HepG2 (cell line): ENCODE measurements around the gene SLC22A31. TPM values are rescaled to one million over a fixed set of nuclear protein-coding genes. Genes with fewer than 3 reads are reported as not detected.

Experiments
- ATAC-seq: fragments of 200-7000 bp; cut with Tn5 transposase; 3 replicates; pipeline ENCODE4 v1.9.1; 2020; ENCODE audit warnings: mild to moderate bottlenecking, moderate library complexity
- BruUV-seq: library from RNA; stranded (reverse); fragments of 400-500 nt; replicated peaks from 2 replicates; lab custom pipeline; 2021; lab: Mats Ljungman, UMichigan
- CTCF ChIA-PET: fragments of 300-600 bp; formaldehyde crosslinking; extraction: SDS; loops from one replicate; lab custom pipeline; 2021; ENCODE audit warnings: low total read pairs, inconsistent platforms, low intra/inter-chr PET ratio; lab: Yijun Ruan, JAX
- POLR2A ChIA-PET: fragments of 350-600 bp; sonication (Branson Sonifier 250); formaldehyde crosslinking; loops from one replicate; lab custom pipeline; 2020; ENCODE audit warnings: antibody characterized with exemption, inconsistent platforms; lab: Yijun Ruan, JAX
- DNase-seq: peaks from one replicate; pipeline ENCODE4 v3.0.0-alpha.2; 2015; ENCODE audit warnings: low spot score
- FAIRE-seq: peaks from 3 replicates; lab custom pipeline; 2011; peaks lifted over from hg19 to GRCh38; lab: Jason Lieb, UNC
- H2AFZ ChIP-seq: one replicate; pipeline ENCODE4 v1.6.1; 2011; ENCODE audit warnings: low read length, inconsistent platforms
- H3K27ac ChIP-seq: fragments of 300-600 bp; 3 replicates; pipeline ENCODE4 v1.8.0; 2011; ENCODE audit warnings: mixed run types, mild to moderate bottlenecking, mixed read lengths, low read length, inconsistent platforms; ENCODE audit not compliant: insufficient read depth; ENCODE audit errors: extremely low read length
- H3K27me3 ChIP-seq, 2 experiments: fragments of 200-600 bp in 1 of 2; 2 replicates in 1 of 2; 3 replicates in 1 of 2; pipeline versions ENCODE4 v1.6.0 to v1.8.0; 2011; ENCODE audit warnings: low read length in 2 of 2, mild to moderate bottlenecking in 2 of 2, moderate library complexity in 2 of 2, inconsistent platforms in 1 of 2; ENCODE audit not compliant: insufficient read depth in 2 of 2, control insufficient read depth in 1 of 2
- H3K36me3 ChIP-seq, 2 experiments: fragments of 200-600 bp in 1 of 2; replicated peaks in 1 of 2; 2 replicates in 1 of 2; 3 replicates in 1 of 2; pipeline versions ENCODE4 v1.5.1 to v1.8.0; 2011; ENCODE audit warnings: low read length in 2 of 2, inconsistent platforms in 1 of 2; ENCODE audit not compliant: insufficient read depth in 2 of 2, control insufficient read depth in 1 of 2
- H3K4me1 ChIP-seq: 2 replicates; pipeline ENCODE4 v1.5.1; 2012; ENCODE audit warnings: low read length, inconsistent platforms; ENCODE audit not compliant: insufficient read depth
- H3K4me2 ChIP-seq: 2 replicates; pipeline ENCODE4 v1.6.0; 2011; ENCODE audit warnings: low read depth, low read length, inconsistent platforms
- H3K4me3 ChIP-seq, 3 experiments: fragments of 200-600 bp in 1 of 3; sonication (generic), shearing (Covaris generic) in 1 of 3; replicated peaks in 1 of 3; 2 replicates each; pipeline ENCODE4 v1.5.1; 2011 to 2016; ENCODE audit warnings: low read length in 3 of 3, inconsistent platforms in 2 of 3, low read depth in 2 of 3, mild to moderate bottlenecking in 2 of 3, control low read depth in 1 of 3, mixed read lengths in 1 of 3; ENCODE audit not compliant: insufficient read depth in 1 of 3
- H3K79me2 ChIP-seq: one replicate; pipeline ENCODE4 v1.6.1; 2011; ENCODE audit warnings: low read length, inconsistent platforms; ENCODE audit not compliant: insufficient read depth
- H3K9ac ChIP-seq: 2 replicates; pipeline ENCODE4 v1.6.0; 2011; ENCODE audit warnings: mild to moderate bottlenecking, low read depth, low read length, inconsistent platforms; ENCODE audit not compliant: insufficient read depth
- H3K9me3 ChIP-seq: 2 replicates; pipeline ENCODE4 v1.5.1; 2012; ENCODE audit warnings: mild to moderate bottlenecking, low read length
- H4K20me1 ChIP-seq: 2 replicates; pipeline ENCODE4 v1.6.0; 2011; ENCODE audit warnings: inconsistent platforms, mild to moderate bottlenecking, low read length, moderate library complexity; ENCODE audit not compliant: insufficient read depth
- DDIT3 ChIP-seq: sonication (generic); formaldehyde crosslinking; IDR thresholded peaks from 2 replicates; pipeline ENCODE4 v1.4.0; 2020; ENCODE audit warnings: mild to moderate bottlenecking, missing genetic modification reagents
- FOXA1 ChIP-seq, 2 experiments: fragments of 450-650 bp in 1 of 2; sonication (generic) in 1 of 2; formaldehyde crosslinking in 1 of 2; IDR thresholded peaks; 2 replicates each; pipeline versions ENCODE4 v1.4.0 to v1.6.1; 2016 to 2020; ENCODE audit warnings: missing genetic modification reagents in 1 of 2
- GRHL1 ChIP-seq: sonication (generic); formaldehyde crosslinking; conservative IDR thresholded peaks from 2 replicates; pipeline ENCODE4 v1.8.0; 2022; ENCODE audit warnings: missing genetic modification reagents
- HOXA3 ChIP-seq: sonication (generic); formaldehyde crosslinking; IDR thresholded peaks from 2 replicates; pipeline ENCODE4 v1.5.0; 2020; ENCODE audit warnings: missing genetic modification reagents
- IKZF4 ChIP-seq: sonication (generic); formaldehyde crosslinking; IDR thresholded peaks from 2 replicates; pipeline ENCODE4 v1.5.1; 2020; ENCODE audit warnings: borderline replicate concordance, mild to moderate bottlenecking, low read depth, missing genetic modification reagents; ENCODE audit errors: not compliant biosample characterization
- KDM2A ChIP-seq: sonication (generic); formaldehyde crosslinking; IDR thresholded peaks from 2 replicates; pipeline ENCODE4 v1.4.0; 2020; ENCODE audit warnings: low read depth, missing genetic modification reagents, borderline replicate concordance
- KDM4B ChIP-seq: sonication (generic); formaldehyde crosslinking; IDR thresholded peaks from 2 replicates; pipeline ENCODE4 v1.4.0; 2020; ENCODE audit warnings: missing genetic modification reagents
- MAZ ChIP-seq, 2 experiments: sonication (generic) in 1 of 2; formaldehyde crosslinking in 1 of 2; IDR thresholded peaks; 2 replicates each; pipeline versions ENCODE4 v1.5.0 to v1.6.1; 2012 to 2020; ENCODE audit warnings: low read depth in 2 of 2, mild to moderate bottlenecking in 2 of 2, borderline replicate concordance in 1 of 2, improper control_type of control experiment in 1 of 2, low read length in 1 of 2, missing genetic modification reagents in 1 of 2, moderate library complexity in 1 of 2
- PRDM15 ChIP-seq: sonication (generic); formaldehyde crosslinking; IDR thresholded peaks from 2 replicates; pipeline ENCODE4 v1.4.0; 2020; ENCODE audit warnings: missing genetic modification reagents
- SAFB2 ChIP-seq: sonication (generic); formaldehyde crosslinking; IDR thresholded peaks from 2 replicates; pipeline ENCODE4 v1.5.1; 2020; ENCODE audit warnings: missing genetic modification reagents, low read depth, mild to moderate bottlenecking, borderline replicate concordance
- SMC3 ChIP-seq: IDR thresholded peaks from 2 replicates; pipeline ENCODE4 v1.6.1; 2011; ENCODE audit warnings: low read length, improper control_type of control experiment
- SYNCRIP ChIP-seq: fragments of 200-400 bp; formaldehyde crosslinking; IDR thresholded peaks from 2 replicates; pipeline ENCODE4 v1.6.1; 2018; ENCODE audit warnings: mild to moderate bottlenecking, low read depth, low read length; ENCODE audit not compliant: insufficient read depth
- ZEB1 ChIP-seq: IDR thresholded peaks from 2 replicates; pipeline ENCODE4 v1.6.1; 2012; ENCODE audit warnings: mild to moderate bottlenecking, low read depth, inconsistent platforms; ENCODE audit not compliant: insufficient replicate concordance
- ZNF274 ChIP-seq: sonication (generic); formaldehyde crosslinking; IDR thresholded peaks from 2 replicates; pipeline ENCODE4 v1.5.1; 2020; ENCODE audit warnings: mild to moderate bottlenecking, missing genetic modification reagents
- ZNF350 ChIP-seq: sonication (generic); formaldehyde crosslinking; IDR thresholded peaks from 2 replicates; pipeline ENCODE4 v1.4.0; 2020; ENCODE audit warnings: mild to moderate bottlenecking, low read depth, missing genetic modification reagents, borderline replicate concordance
- ZNF691 ChIP-seq: sonication (generic); formaldehyde crosslinking; IDR thresholded peaks from 2 replicates; pipeline ENCODE4 v1.4.0; 2020; ENCODE audit warnings: missing genetic modification reagents, low read depth, mild to moderate bottlenecking, borderline replicate concordance
- ZNF720 ChIP-seq: sonication (generic); formaldehyde crosslinking; IDR thresholded peaks from 2 replicates; pipeline ENCODE4 v1.4.0; 2020; ENCODE audit warnings: missing genetic modification reagents
- WGBS: methylation state at CpG from one replicate; pipeline ENCODE4 v1.1.6; 2017; ENCODE audit warnings: low lambda C conversion rate; 5-methylcytosine and 5-hydroxymethylcytosine counted together
- in situ Hi-C: cut with HindIII; loops from 2 replicates; pipeline ENCODE4 v1.10.0; 2017; ENCODE audit warnings: low pct_unique_long_range_greater_than_20kb; ENCODE audit not compliant: extremely low pct_ligation_motif_present
- intact Hi-C: fragments of 100-400 bp; cut with micrococcal nuclease; formaldehyde crosslinking; loops from one replicate; pipeline ENCODE4 v1.10.0; 2022; ENCODE audit not compliant: unreplicated experiment
- polyA plus RNA-seq, 8 experiments: library from polyadenylated mRNA; depleted of rRNA in 3 of 8; stranded (reverse) in 7 of 8; unstranded in 1 of 8; fragments of >200 nt; fragmentation: Illumina TruSeq in 4 of 8; extraction: Trizol in 4 of 8; gene quantifications; 2 replicates each; pipeline versions ENCODE4 v1.2.1 to v1.2.3, GENCODE V29; 2011 to 2016; ENCODE audit warnings: low read depth in 4 of 8, missing spikeins in 1 of 8, mixed read lengths in 1 of 8; ENCODE audit not compliant: insufficient read depth in 1 of 8
- total RNA-seq, 5 experiments: library from RNA; depleted of rRNA; stranded (reverse); fragments of >200 nt; fragmentation: Illumina TruSeq; extraction: Trizol; gene quantifications; 2 replicates each; pipeline ENCODE4 v1.2.3, GENCODE V29; 2016; ENCODE audit warnings: low read depth in 1 of 5

Gene SLC22A31
- total and polyA plus RNA-seq, 2 of the 13 experiments (the other 11 are each of a cell fraction or from before 2014, with no cell fraction given), result 67.3 to 83.3 TPM

GRCh38 chr16:89164436-89164835 is 35.9 kb downstream of the SLC22A31 start (continued):
- TF ChIP-seq PRDM15 (CRISPR knock-in tag) (peak; percentile 76), ZNF720 (CRISPR knock-in tag) (no peak), ZNF274 (CRISPR knock-in tag) (no peak), ZNF691 (no peak)
- TF ChIP-seq, all 625 proteins: peak for 2

- Histone ChIP-seq H3K4me2 (no peak overlapping the region), H2AFZ (no peak overlapping the region), H3K9me3 (no peaks in the 10 kb centered on the region), H3K36me3 (no peaks in the 10 kb centered on the region), H3K27me3 (peaks cover 24 to 79% of the 10 kb centered on the region in 2 experiments)
- in situ Hi-C loops, result no loop called here
- POLR2A ChIA-PET, result no interaction called here
- intact Hi-C loops, result no loop called here
- no TSS peak for BruUV-seq
- no peak for FAIRE-seq
- TF ChIP-seq SMC3 (no peak), KDM2A (CRISPR knock-in tag) (no peak), GRHL1 (no peak), DDIT3 (CRISPR knock-in tag) (no peak), MAZ (IDR thresholded peaks at IDR 0.05; ENCODE audit: borderline replicate concordance, low read depth, low read length) (no peak), MAZ (CRISPR knock-in tag; IDR thresholded peaks at IDR 0.05; ENCODE audit: low read depth) (no peak), IKZF4 (CRISPR knock-in tag) (no peak), KDM4B (no peak), HOXA3 (CRISPR knock-in tag) (no peak), SAFB2 (CRISPR knock-in tag) (no peak), SYNCRIP (no peak), FOXA1 (IDR thresholded peaks at IDR 0.05) (no peak), FOXA1 (CRISPR knock-in tag; IDR thresholded peaks at IDR 0.05) (no peak), ZNF350 (CRISPR knock-in tag) (no peak), ZEB1 (no peak)
- TF ChIP-seq, all 625 proteins: peak for 0
- Histone ChIP-seq H3K4me1 (peaks cover 60% of the 10 kb centered on the region), H3K79me2 (no peaks in the 10 kb centered on the region), H4K20me1 (no peaks in the 10 kb centered on the region), H3K27ac (no peak overlapping the region), H3K4me3 (no peak overlapping the region), H3K9ac (no peak overlapping the region)
- CTCF ChIA-PET, result no interaction called here
- ATAC-seq, result no peak
- DNase-seq, result no peak
- WGBS, result 34% methylated on average over 9 of the region's 9 CpGs
Observed at GRCh38 chr16:89163297-89163696, 37.0 kb downstream of the SLC22A31 start.
